K562 (cell line): ENCODE data around the gene DGUOK. TPM values are rescaled to one million over a fixed set of nuclear protein-coding genes. Genes with fewer than 3 reads are reported as not detected.

Source experiments
- ATAC-seq: fragments of 200-7000 bp; cut with Tn5 transposase; 3 replicates; pipeline ENCODE4 v1.9.1; 2020; ENCODE audit warnings: moderate library complexity
- BruUV-seq: library from RNA; stranded (reverse); fragments of 400-500 nt; replicated peaks from 2 replicates; lab custom pipeline; 2021; lab: Mats Ljungman, UMichigan
- CTCF ChIA-PET: fragments of 300-600 bp; formaldehyde crosslinking; extraction: SDS; loops from one replicate; lab custom pipeline; 2021; ENCODE audit warnings: low intra/inter-chr PET ratio; lab: Yijun Ruan, JAX
- POLR2A ChIA-PET: fragments of 300-600, 350-650 bp; sonication (Branson Sonifier 250); formaldehyde crosslinking; extraction: SDS; loops from one replicate; lab custom pipeline; 2021; ENCODE audit warnings: antibody characterized with exemption, inconsistent platforms; lab: Yijun Ruan, JAX
- DNase-seq, 4 experiments: peaks; one replicate each; pipeline versions ENCODE4 v3.0.0 to v3.0.0-alpha.2; 2011 to 2018; ENCODE audit warnings: low spot score in 3 of 4, mixed read lengths in 3 of 4; ENCODE audit errors: extremely low read depth in 1 of 4
- FAIRE-seq: peaks from 2 replicates; lab custom pipeline; 2011; peaks lifted over from hg19 to GRCh38; lab: Jason Lieb, UNC
- H2AFZ ChIP-seq: 2 replicates; pipeline ENCODE4 v1.6.0; 2011; ENCODE audit warnings: low read depth, low read length, control low read depth, inconsistent platforms
- H3K27ac ChIP-seq: fragments of 200-600 bp; 3 replicates; pipeline ENCODE4 v1.8.0; 2011; ENCODE audit warnings: low read depth, mild to moderate bottlenecking, control low read depth, inconsistent platforms, low read length, moderate library complexity, mixed read lengths; ENCODE audit errors: extremely low read depth
- H3K27me3 ChIP-seq, 2 experiments: fragments of 300-600 bp in 1 of 2; 2 replicates in 1 of 2; 3 replicates in 1 of 2; pipeline versions ENCODE4 v1.6.0 to v1.8.0; 2011; ENCODE audit warnings: inconsistent platforms in 2 of 2, low read length in 2 of 2, mild to moderate bottlenecking in 1 of 2, mixed read lengths in 1 of 2, moderate library complexity in 1 of 2; ENCODE audit not compliant: control insufficient read depth in 2 of 2, insufficient read depth in 2 of 2
- H3K36me3 ChIP-seq: fragments of 300-600 bp; 3 replicates; pipeline ENCODE4 v1.8.0; 2011; ENCODE audit warnings: mild to moderate bottlenecking, low read length, inconsistent platforms; ENCODE audit not compliant: control insufficient read depth, insufficient read depth
- H3K4me1 ChIP-seq, 2 experiments: fragments of 200-600 bp in 1 of 2; replicated peaks in 1 of 2; 2 replicates in 1 of 2; 3 replicates in 1 of 2; pipeline versions ENCODE4 v1.5.1 to v1.8.0; 2011; ENCODE audit warnings: inconsistent platforms in 2 of 2, low read length in 2 of 2, mild to moderate bottlenecking in 1 of 2, mixed read lengths in 1 of 2, moderate library complexity in 1 of 2; ENCODE audit not compliant: control insufficient read depth in 2 of 2, insufficient read depth in 2 of 2
- H3K4me2 ChIP-seq: 2 replicates; pipeline ENCODE4 v1.6.1; 2011; ENCODE audit warnings: low read length, control low read depth, inconsistent platforms, mixed read lengths; ENCODE audit not compliant: insufficient read depth
- H3K4me3 ChIP-seq: fragments of 200-600 bp; sonication (generic), shearing (Covaris generic); 2 replicates; pipeline ENCODE4 v1.5.1; 2016; ENCODE audit warnings: control low read depth, inconsistent platforms
- H3K79me2 ChIP-seq: fragments of 200-600 bp; 3 replicates; pipeline ENCODE4 v1.8.0; 2011; ENCODE audit warnings: low read length, inconsistent platforms; ENCODE audit not compliant: control insufficient read depth, insufficient read depth
- H3K9ac ChIP-seq, 2 experiments: 2 replicates each; pipeline versions ENCODE4 v1.6.0 to v1.6.1; 2011; ENCODE audit warnings: low read depth in 2 of 2, low read length in 2 of 2, control low read depth in 1 of 2, inconsistent platforms in 1 of 2, mild to moderate bottlenecking in 1 of 2, mixed read lengths in 1 of 2; ENCODE audit not compliant: insufficient read depth in 1 of 2
- H3K9me1 ChIP-seq: one replicate; pipeline ENCODE4 v1.6.0; 2011; ENCODE audit warnings: inconsistent platforms, mild to moderate bottlenecking, low read length, moderate library complexity; ENCODE audit not compliant: control insufficient read depth, insufficient read depth
- H3K9me3 ChIP-seq: replicated peaks from 2 replicates; pipeline ENCODE4 v1.5.1; 2011; ENCODE audit warnings: low read depth, low read length, inconsistent platforms; ENCODE audit not compliant: control insufficient read depth, insufficient read depth
- H4K20me1 ChIP-seq: replicated peaks from 2 replicates; pipeline ENCODE4 v1.6.1; 2011; ENCODE audit warnings: low read length, inconsistent platforms, mixed read lengths; ENCODE audit not compliant: control insufficient read depth, insufficient read depth
- JUND ChIP-seq, 2 experiments: IDR thresholded peaks; 2 replicates in 1 of 2; 3 replicates in 1 of 2; pipeline ENCODE4 v1.6.1; 2011; ENCODE audit warnings: borderline replicate concordance in 2 of 2, low read depth in 2 of 2, low read length in 2 of 2, improper control_type of control experiment in 1 of 2, missing biosample characterization in 1 of 2, missing genetic modification characterization in 1 of 2, missing genetic modification reagents in 1 of 2
- KAT8 ChIP-seq: fragments of 450-650 bp; IDR thresholded peaks from 2 replicates; pipeline ENCODE4 v1.6.1; 2016; ENCODE audit warnings: low read depth, mild to moderate bottlenecking
- RAD21 ChIP-seq, 2 experiments: fragments of 250-450 bp in 1 of 2; fragments of 450-650 bp in 1 of 2; sonication (Bioruptor Pico) in 1 of 2; formaldehyde crosslinking in 1 of 2; IDR thresholded peaks in 1 of 2; conservative IDR thresholded peaks in 1 of 2; 2 replicates each; pipeline versions ENCODE4 v1.4.0 to v1.8.0; 2020 to 2022; ENCODE audit warnings: mild to moderate bottlenecking in 2 of 2, moderate library complexity in 1 of 2
- SPI1 ChIP-seq: IDR thresholded peaks from 2 replicates; pipeline ENCODE4 v1.6.1; 2011; ENCODE audit warnings: low read depth, low read length, control low read depth, borderline replicate concordance
- WGBS: fragments of 100-300 bp; shearing (Covaris generic); methylation state at CpG from one replicate; pipeline ENCODE4 v1.1.6; 2016; ENCODE audit warnings: low coverage, mixed read lengths; ENCODE audit not compliant: insufficient coverage; ENCODE audit errors: missing lambda C conversion rate; 5-methylcytosine and 5-hydroxymethylcytosine counted together
- in situ Hi-C: fragments of 300-500 bp; cut with MboI; formaldehyde crosslinking; loops from 4 replicates; pipeline ENCODE4 v1.15.0; 2018; ENCODE audit warnings: inconsistent platforms, mixed read lengths
- intact Hi-C: fragments of 100-400 bp; cut with micrococcal nuclease; formaldehyde crosslinking; loops from 2 replicates; pipeline ENCODE4 v1.14.2; 2022
- polyA plus RNA-seq, 8 experiments: library from polyadenylated mRNA; depleted of rRNA in 4 of 8; stranded (reverse) in 5 of 8; unstranded in 3 of 8; fragments of >200 nt; fragmentation: Nextera tagmentation in 2 of 8; fragmentation: Illumina TruSeq in 1 of 8; extraction: Ambion mirVana in 2 of 8; extraction: Trizol in 1 of 8; gene quantifications; 2 replicates each; pipeline versions ENCODE4 v1.2.1 to v1.2.3, GENCODE V29; 2011 to 2014; ENCODE audit warnings: inconsistent platforms in 1 of 8, missing spikeins in 1 of 8
- total RNA-seq, 7 experiments: library from RNA; depleted of rRNA in 6 of 7; stranded (reverse); fragments of >200 nt in 6 of 7; fragmentation: Illumina TruSeq in 2 of 7; extraction: Trizol in 2 of 7; gene quantifications; 2 replicates each; pipeline versions ENCODE4 v1.2.1 to v1.2.3, GENCODE V29; 2011 to 2021; ENCODE audit warnings: low replicate concordance in 1 of 7

DGUOK gene
- total and polyA plus RNA-seq, 9 of the 15 experiments (the other 6 are each of a cell fraction or from before 2014, with no cell fraction given): 67.0 to 288 (median 126) TPM

- TF ChIP-seq JUND (IDR thresholded peaks at IDR 0.05; ENCODE audit: borderline replicate concordance, low read depth, low read length) (peak; percentile 23; the same call in 1 of the 2 replicates), JUND (tag; IDR thresholded peaks at IDR 0.05; ENCODE audit: borderline replicate concordance, low read depth, low read length) (no peak), SPI1 (peak; percentile 68; the same call in 1 of the 2 replicates)
Observed at GRCh38 chr2:73952499-73953446, 26.1 kb downstream of the DGUOK start (continued).

DNA sequence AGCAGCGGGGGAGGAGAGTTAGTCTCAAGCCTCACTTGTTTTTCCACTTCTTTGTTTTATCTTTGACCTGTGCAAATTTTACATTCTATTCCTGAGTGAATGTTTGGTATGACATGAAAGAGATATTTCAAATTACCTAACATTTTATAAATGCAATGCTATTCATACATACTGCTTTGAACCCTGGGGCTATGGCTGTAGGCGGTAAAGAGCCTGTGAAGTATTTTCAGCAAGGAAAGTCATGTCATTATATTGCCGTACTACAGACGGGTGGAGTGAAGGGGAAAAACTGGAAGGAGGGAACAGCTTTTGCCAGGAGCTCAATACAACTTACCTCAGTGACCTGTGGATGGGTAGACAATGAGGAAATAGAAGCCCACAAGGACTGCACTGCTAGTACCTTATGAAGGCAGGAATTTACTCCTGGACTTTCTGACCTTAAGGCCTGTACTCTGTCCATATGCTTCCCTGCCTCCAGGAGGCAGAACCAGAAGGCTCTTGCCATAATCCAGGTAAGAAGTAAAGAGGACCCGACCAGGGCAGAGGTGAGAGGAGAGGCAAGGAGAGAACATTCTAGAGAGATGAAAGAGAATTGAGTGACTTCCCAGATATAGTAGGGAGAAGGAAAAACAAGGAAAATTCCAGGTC, 29.7 kb downstream of the DGUOK start:
- WGBS: 92% methylated on average over 5 of the region's 5 CpGs

More for the DNA sequence above, 29.7 kb downstream of the DGUOK start:
- Histone ChIP-seq H4K20me1 (no peaks in the 10 kb centered on the region), H3K9me3 (no peaks in the 10 kb centered on the region), H3K27ac (no peak overlapping the region), H2AFZ (no peak overlapping the region), H3K9ac (no peak overlapping the region), H3K4me2 (no peak overlapping the region), H3K4me3 (no peak overlapping the region), H3K79me2 (no peaks in the 10 kb centered on the region; the same call in 2 of the 3 replicates), H3K4me1 (no peaks in the 10 kb centered on the region; a peak in 1 of 5 replicates), H3K9me1 (no peaks in the 10 kb centered on the region), H3K36me3 (peaks cover 80% of the 10 kb centered on the region), H3K27me3 (no peaks in the 10 kb centered on the region)
- no TSS peak for BruUV-seq
- CTCF ChIA-PET: no interaction called here
- no peak for ATAC-seq
- TF ChIP-seq RAD21 (CRISPR knock-in tag; conservative IDR thresholded peaks at IDR 0.05 in 1 of 2, IDR thresholded peaks at IDR 0.05 in 1 of 2) (0 out of 4 replicates have a peak, but pooled peaks of 1 of the 2 experiments have one; percentile 14), KAT8 (no peak)
- no peak for FAIRE-seq
- intact Hi-C loops (loop anchor here (2.0 kb wide), 1 partner anchor 26 kb away; no protein-coding TSS in a partner anchor), in situ Hi-C loops (no loop called here)
- POLR2A ChIA-PET: interaction anchor here (0.6 to 1.4 kb wide), 4 partner anchors 9 to 238 kb away, joined by 3 to 4 read pairs (median 3); no protein-coding TSS in a partner anchor
- no peak for DNase-seq
